ENCODE data around the gene TRPC5OS.

The TRPC5OS gene

DNA sequence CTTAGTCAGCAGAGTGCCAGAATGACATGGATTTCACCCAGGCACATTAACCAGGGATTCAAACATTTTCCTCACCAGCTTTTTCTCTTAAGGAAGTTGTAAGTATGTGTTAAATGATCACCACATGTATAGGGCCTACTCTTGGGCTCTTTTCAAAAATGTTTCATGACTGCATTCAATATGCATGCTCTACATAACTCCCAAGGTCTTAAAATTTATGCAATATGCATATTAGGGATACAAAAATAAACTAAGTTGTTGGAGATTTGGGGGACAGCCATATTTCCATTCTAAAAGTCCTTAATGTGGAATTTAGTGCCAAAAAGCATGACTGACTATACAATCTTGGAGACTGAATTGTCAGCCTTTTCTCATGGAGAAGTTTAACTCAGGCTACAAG, 25.0 kb upstream of the TRPC5OS start:
- TF ChIP-seq, protein P1, sequence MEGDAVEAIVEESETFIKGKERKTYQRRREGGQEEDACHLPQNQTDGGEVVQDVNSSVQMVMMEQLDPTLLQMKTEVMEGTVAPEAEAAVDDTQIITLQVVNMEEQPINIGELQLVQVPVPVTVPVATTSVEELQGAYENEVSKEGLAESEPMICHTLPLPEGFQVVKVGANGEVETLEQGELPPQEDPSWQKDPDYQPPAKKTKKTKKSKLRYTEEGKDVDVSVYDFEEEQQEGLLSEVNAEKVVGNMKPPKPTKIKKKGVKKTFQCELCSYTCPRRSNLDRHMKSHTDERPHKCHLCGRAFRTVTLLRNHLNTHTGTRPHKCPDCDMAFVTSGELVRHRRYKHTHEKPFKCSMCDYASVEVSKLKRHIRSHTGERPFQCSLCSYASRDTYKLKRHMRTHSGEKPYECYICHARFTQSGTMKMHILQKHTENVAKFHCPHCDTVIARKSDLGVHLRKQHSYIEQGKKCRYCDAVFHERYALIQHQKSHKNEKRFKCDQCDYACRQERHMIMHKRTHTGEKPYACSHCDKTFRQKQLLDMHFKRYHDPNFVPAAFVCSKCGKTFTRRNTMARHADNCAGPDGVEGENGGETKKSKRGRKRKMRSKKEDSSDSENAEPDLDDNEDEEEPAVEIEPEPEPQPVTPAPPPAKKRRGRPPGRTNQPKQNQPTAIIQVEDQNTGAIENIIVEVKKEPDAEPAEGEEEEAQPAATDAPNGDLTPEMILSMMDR (conservative IDR thresholded peaks at IDR 0.05; ENCODE audit: low read depth, low read length) = no peak
- no peak for DNase-seq (ENCODE audit: low read depth)
- no peak overlapping the region for H3K4me3 ChIP-seq (ENCODE audit: low read length)

DNA sequence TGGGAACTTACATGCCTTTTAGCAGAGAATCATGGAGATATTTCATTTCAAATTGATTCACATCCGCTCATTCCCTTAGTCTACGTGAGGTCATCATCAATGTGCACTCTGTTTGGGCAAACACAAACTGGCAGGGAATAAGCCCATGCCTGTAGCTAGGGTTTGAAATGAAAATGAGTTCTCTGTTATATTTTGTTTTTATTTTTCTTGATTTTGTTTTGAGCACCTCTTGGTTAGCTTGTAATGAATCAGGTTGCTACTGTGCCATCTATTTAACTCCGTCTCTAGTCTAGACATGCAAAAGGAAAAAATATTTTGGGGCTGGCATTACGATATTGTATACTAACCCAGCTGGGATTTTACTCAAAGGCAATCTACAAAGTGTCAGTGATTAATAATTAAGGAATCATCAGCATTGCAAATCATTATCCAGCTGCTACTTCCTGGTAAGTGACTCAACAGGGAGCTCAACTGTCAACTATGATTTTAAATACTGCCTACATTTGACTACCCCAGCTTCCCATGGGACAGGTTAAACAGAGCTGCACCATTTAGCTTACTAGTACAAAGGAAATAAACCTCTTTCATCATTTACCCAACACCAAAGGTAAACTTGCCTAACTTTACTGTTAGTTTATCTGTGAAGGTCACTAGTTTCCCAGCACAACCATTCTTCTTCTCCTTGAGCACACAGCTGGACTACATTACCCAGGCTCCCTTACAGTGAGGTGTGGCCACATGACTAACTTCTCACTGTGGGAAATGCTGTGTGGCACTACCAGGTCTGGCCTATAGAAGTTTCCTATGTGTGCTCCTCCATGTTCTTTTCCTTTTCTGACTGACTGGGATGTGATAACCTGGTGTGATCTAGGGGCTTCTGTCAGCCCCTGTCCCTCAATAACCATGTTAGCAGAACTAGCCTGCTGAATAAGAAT, 21.2 kb upstream of the TRPC5OS start:
- TF ChIP-seq, protein P1 (conservative IDR thresholded peaks at IDR 0.05; ENCODE audit: low read depth, low read length) = no peak
- DNase-seq (ENCODE audit: low read depth) = no peak
- no peak overlapping the region for H3K4me3 ChIP-seq (ENCODE audit: low read length)

DNA sequence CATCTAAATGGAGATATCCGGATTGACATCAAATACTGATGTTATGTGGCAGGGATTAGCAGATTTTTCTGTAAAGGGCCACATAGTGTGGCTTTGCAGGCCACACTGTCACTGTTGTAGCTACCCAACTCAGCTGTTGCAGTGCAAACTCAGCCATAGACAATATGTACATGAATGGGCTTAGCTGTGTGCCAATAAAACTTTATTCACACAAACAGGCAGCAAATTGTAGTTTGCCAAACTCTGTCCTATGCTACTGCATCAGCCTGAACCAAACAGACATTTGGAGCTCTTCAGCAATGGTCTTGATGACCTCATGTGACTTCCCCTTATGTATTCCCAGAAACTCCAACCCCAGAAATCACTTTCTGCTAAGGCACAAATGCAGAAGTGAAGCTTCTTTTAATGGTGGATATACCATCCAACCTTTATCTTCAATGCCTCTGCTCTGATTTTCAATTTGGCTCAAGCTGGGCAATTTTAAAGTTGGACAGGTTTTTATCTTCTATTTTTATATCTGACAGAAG, 18.4 kb upstream of the TRPC5OS start:
- TF ChIP-seq, protein P1 (conservative IDR thresholded peaks at IDR 0.05; ENCODE audit: low read depth, low read length) = no peak
- no peak overlapping the region for H3K4me3 ChIP-seq (ENCODE audit: low read length)
- DNase-seq (ENCODE audit: low read depth) = no peak

DNA sequence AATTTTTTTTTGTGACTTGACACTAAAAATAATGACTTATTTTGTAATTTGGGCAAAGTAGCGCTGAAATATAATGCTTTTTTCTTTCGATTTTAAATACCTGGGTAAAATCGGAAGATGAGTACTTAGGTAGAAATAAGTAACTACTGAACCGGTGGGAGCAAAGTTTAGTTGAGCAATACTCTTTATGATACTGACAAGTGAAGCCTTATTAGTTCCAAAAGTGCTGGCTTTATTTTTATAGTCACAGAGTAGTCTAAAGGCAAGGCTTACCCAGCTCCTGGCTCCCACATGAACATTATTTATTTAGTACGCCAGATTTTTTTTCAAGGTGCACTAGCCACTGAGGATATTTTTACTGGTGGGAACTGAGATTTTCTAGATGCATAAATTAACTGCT, 14.4 kb upstream of the TRPC5OS start:
- H3K4me3 ChIP-seq (ENCODE audit: low read length) = no peak overlapping the region
- no peak for DNase-seq (ENCODE audit: low read depth)
- TF ChIP-seq, protein P1 (conservative IDR thresholded peaks at IDR 0.05; ENCODE audit: low read depth, low read length) = no peak

DNA sequence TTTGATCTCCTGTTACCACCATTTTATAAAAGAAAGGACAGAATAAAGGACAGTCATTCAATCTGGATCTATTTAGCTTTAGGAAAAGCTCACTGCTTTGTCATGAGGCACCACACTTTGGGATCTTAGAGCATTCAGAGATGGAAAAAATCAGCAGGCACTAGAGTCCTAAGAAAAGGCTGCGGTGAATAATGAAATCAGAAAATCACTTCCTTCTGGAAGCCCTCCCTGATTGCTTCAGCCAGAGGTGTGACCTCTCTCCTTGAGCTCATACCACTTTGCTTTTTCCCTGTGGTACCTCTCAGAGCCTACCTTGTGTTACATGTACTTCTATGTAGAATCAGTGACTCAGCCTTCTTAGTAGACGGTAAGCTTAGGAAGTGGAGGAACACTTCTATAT, 8.7 kb upstream of the TRPC5OS start:
- H3K4me3 ChIP-seq (ENCODE audit: low read length) = no peak overlapping the region
- DNase-seq (ENCODE audit: low read depth) = no peak
- TF ChIP-seq, protein P1 (conservative IDR thresholded peaks at IDR 0.05; ENCODE audit: low read depth, low read length) = no peak

DNA sequence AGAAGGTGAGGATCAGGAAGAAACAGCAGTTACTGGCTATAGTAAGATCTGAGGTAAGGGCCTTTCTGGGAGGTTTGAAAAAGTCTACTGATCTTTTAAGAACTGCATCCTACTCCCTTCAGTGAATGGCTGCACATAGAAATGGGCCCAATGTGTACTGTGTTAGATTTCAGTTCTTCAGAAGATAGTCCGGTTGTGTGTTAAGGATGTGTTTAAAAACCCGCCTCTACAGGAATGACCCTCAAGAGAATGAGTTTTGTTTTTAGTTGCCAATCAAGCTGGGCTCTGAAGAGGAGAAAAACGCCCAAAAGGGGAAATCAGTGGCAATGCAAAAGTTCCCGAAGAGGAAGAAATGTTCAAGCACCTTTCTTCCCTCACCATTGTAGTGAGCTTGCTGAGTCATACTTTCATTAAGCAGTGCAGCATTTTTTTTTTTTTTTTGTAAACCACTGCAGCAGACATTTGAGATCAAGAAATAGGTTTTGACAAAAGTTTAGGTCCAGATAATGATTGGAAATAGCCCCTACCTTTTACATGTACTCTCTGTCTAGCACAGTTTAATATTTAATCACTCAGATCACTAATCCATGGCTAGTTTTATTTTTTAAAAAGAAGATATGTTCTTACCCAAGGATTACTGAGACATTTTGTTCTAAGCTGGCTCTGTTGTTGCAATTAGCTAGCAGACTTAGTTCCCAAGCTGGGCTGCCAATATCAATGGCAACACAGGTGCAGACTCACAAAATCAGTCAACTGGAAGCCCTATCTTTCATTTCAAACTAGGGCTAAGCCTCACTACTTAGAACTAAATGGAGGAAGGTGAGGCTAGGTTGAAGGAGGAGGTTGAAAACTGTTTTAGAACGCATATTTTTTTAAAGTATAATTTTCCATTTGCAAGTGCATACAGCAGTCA, 7.0 kb upstream of the TRPC5OS start:
- no peak for DNase-seq (ENCODE audit: low read depth)
- no peak overlapping the region for H3K4me3 ChIP-seq (ENCODE audit: low read length)
- TF ChIP-seq, protein P1 (conservative IDR thresholded peaks at IDR 0.05; ENCODE audit: low read depth, low read length) = no peak
